Urinary bladder (tissue), 4 donors: ENCODE results near the gene CAPSL. TPM values are rescaled to one million over a fixed set of nuclear protein-coding genes. Genes with fewer than 3 reads are reported as not detected.
"Not testable (repeated sequence)": the region's sequence is repeated elsewhere in the genome, so short reads cannot be mapped to it uniquely, and the experiment has no call there.

ENCODE experiments used
- DNase-seq: peaks from one replicate; pipeline ENCODE4 v3.0.0-alpha.2; 2015; ENCODE audit errors: extremely low spot score
- H3K27ac ChIP-seq: one replicate; pipeline ENCODE4 v1.5.1; 2013; ENCODE audit warnings: low read depth, mild to moderate bottlenecking, moderate library complexity
- H3K36me3 ChIP-seq: one replicate; pipeline ENCODE4 v1.6.1; 2013; ENCODE audit warnings: mild to moderate bottlenecking, moderate library complexity; ENCODE audit not compliant: insufficient read depth
- H3K4me1 ChIP-seq: one replicate; pipeline ENCODE4 v1.6.1; 2013; ENCODE audit warnings: mild to moderate bottlenecking, moderate library complexity; ENCODE audit not compliant: insufficient read depth
- H3K4me3 ChIP-seq: one replicate; pipeline ENCODE4 v1.5.1; 2013; ENCODE audit warnings: low read depth, low read length
- WGBS: extraction: QIAGEN DNeasy Blood & Tissue Kit; methylation state at CpG from one replicate; pipeline ENCODE4 v1.1.7; 2013; 5-methylcytosine and 5-hydroxymethylcytosine counted together
- polyA plus RNA-seq: library from polyadenylated mRNA; stranded (reverse); fragments of 200-250 nt; gene quantifications from one replicate; pipeline ENCODE4 v1.2.3, GENCODE V29; 2013
- total RNA-seq: library from RNA; depleted of rRNA; stranded (reverse); fragments of >200 nt; gene quantifications from one replicate; pipeline ENCODE4 v1.2.3, GENCODE V29; 2014
- donor health status: healthy with polysubstance abuse.
- donor health status: healthy.

CAPSL gene
- total and polyA plus RNA-seq, 2 donors, result not detected

- H3K4me3 ChIP-seq, result no peak overlapping the region
- no peaks in the 10 kb centered on the region for H3K36me3 ChIP-seq
- no peak overlapping the region for H3K27ac ChIP-seq
- no peaks in the 10 kb centered on the region for H3K4me1 ChIP-seq
- WGBS, result 78% methylated on average over 7 of the region's 7 CpGs
- DNase-seq, result no peak
Observed at GRCh38 chr5:35898952-35899660, 39.3 kb downstream of the CAPSL start.

GRCh38 chr5:35894131-35894530, 44.3 kb downstream of the CAPSL start:
- WGBS, result 74% methylated on average over 5 of the region's 5 CpGs
- Histone ChIP-seq H3K4me3 (no peak overlapping the region), H3K36me3 (no peaks in the 10 kb centered on the region), H3K4me1 (no peaks in the 10 kb centered on the region), H3K27ac (no peak overlapping the region)
- DNase-seq, result no peak

GRCh38 chr5:35892799-35893198, 45.6 kb downstream of the CAPSL start:
- WGBS, result 96% methylated on average over 23 of the region's 23 CpGs
- H3K4me1 ChIP-seq, H3K27ac ChIP-seq, H3K36me3 ChIP-seq, DNase-seq, H3K4me3 ChIP-seq: not testable (repeated sequence)

- 61% methylated on average over 5 of the region's 5 CpGs for WGBS
- no peak overlapping the region for H3K27ac ChIP-seq
- no peak overlapping the region for H3K4me3 ChIP-seq
- no peaks in the 10 kb centered on the region for H3K4me1 ChIP-seq
- no peak for DNase-seq
- H3K36me3 ChIP-seq, result no peaks in the 10 kb centered on the region
Observed at GRCh38 chr5:35890021-35891020, 48.1 kb downstream of the CAPSL start.

GRCh38 chr5:35887321-35888100, 50.9 kb downstream of the CAPSL start:
- no peaks in the 10 kb centered on the region for H3K36me3 ChIP-seq
- DNase-seq, result no peak
- 56% methylated on average over 5 of the region's 5 CpGs for WGBS
- H3K4me1 ChIP-seq, result no peaks in the 10 kb centered on the region
- H3K4me3 ChIP-seq, result no peak overlapping the region
- no peak overlapping the region for H3K27ac ChIP-seq

- 54% methylated on average over 3 of the region's 3 CpGs for WGBS
- Histone ChIP-seq H3K4me1 (no peaks in the 10 kb centered on the region), H3K4me3 (no peak overlapping the region), H3K27ac (no peak overlapping the region), H3K36me3 (no peaks in the 10 kb centered on the region)
- no peak for DNase-seq
Observed at GRCh38 chr5:35886381-35886780, 52.0 kb downstream of the CAPSL start.

- no peak overlapping the region for H3K27ac ChIP-seq
- H3K4me3 ChIP-seq, result no peak overlapping the region
- DNase-seq, result no peak
- H3K4me1 ChIP-seq, result no peaks in the 10 kb centered on the region
- H3K36me3 ChIP-seq, result no peaks in the 10 kb centered on the region
Observed at GRCh38 chr5:35884773-35885172, 53.6 kb downstream of the CAPSL start.

- H3K4me3 ChIP-seq, result no peak overlapping the region
- no peaks in the 10 kb centered on the region for H3K36me3 ChIP-seq
- WGBS, result 82% methylated on average over 1 of the region's 1 CpG
- no peak for DNase-seq
- no peaks in the 10 kb centered on the region for H3K4me1 ChIP-seq
- no peak overlapping the region for H3K27ac ChIP-seq
Observed at GRCh38 chr5:35884191-35884769, 54.1 kb downstream of the CAPSL start.

GRCh38 chr5:35881758-35882157, 56.7 kb downstream of the CAPSL start:
- WGBS, result 68% methylated on average over 2 of the region's 2 CpGs
- no peaks in the 10 kb centered on the region for H3K36me3 ChIP-seq
- no peak overlapping the region for H3K27ac ChIP-seq
- no peaks in the 10 kb centered on the region for H3K4me1 ChIP-seq
- no peak overlapping the region for H3K4me3 ChIP-seq
- DNase-seq, result no peak

GRCh38 chr5:35880156-35880555, 58.3 kb downstream of the CAPSL start:
- Histone ChIP-seq H3K27ac (no peak overlapping the region), H3K4me3 (no peak overlapping the region), H3K4me1 (no peaks in the 10 kb centered on the region), H3K36me3 (no peaks in the 10 kb centered on the region)
- WGBS, result 92% methylated on average over 1 of the region's 1 CpG
- no peak for DNase-seq

GRCh38 chr5:35879649-35880048, 58.8 kb downstream of the CAPSL start:
- no peaks in the 10 kb centered on the region for H3K4me1 ChIP-seq
- no peaks in the 10 kb centered on the region for H3K36me3 ChIP-seq
- H3K4me3 ChIP-seq, result no peak overlapping the region
- DNase-seq, result no peak
- H3K27ac ChIP-seq, result no peak overlapping the region

GRCh38 chr5:35879096-35879495, 59.3 kb downstream of the CAPSL start:
- Histone ChIP-seq H3K36me3 (no peaks in the 10 kb centered on the region), H3K27ac (no peak overlapping the region), H3K4me3 (no peak overlapping the region), H3K4me1 (no peaks in the 10 kb centered on the region)
- 73% methylated on average over 2 of the region's 2 CpGs for WGBS
- DNase-seq, result no peak

GRCh38 chr5:35878079-35878478, 60.3 kb downstream of the CAPSL start:
- no peak for DNase-seq
- H3K4me3 ChIP-seq, result no peak overlapping the region
- H3K27ac ChIP-seq, result no peak overlapping the region
- no peaks in the 10 kb centered on the region for H3K36me3 ChIP-seq
- H3K4me1 ChIP-seq, result no peaks in the 10 kb centered on the region
